A549 (cell line): ENCODE data around the gene CDK19. TPM values are rescaled to one million over a fixed set of nuclear protein-coding genes. Genes with fewer than 3 reads are reported as not detected.
A peak's percentile ranks its signal among the peaks of the same experiment; 100 is the strongest.

Source experiments
- ATAC-seq, 2 experiments: fragments of 200-7000 bp in 1 of 2; fragments of >200 bp in 1 of 2; cut with Nextera tagmentation in 1 of 2; cut with Tn5 transposase in 1 of 2; 3 replicates each; pipeline versions ENCODE4 v1.8.0 to v1.9.1; 2018 to 2020; ENCODE audit warnings: mild to moderate bottlenecking in 1 of 2, moderate library complexity in 1 of 2
- CTCF ChIA-PET: fragments of 300-600 bp; sonication (Branson Sonifier 250); formaldehyde crosslinking; extraction: SDS; loops from one replicate; lab custom pipeline; 2021; ENCODE audit warnings: antibody characterized with exemption, inconsistent platforms; lab: Yijun Ruan, JAX
- POLR2A ChIA-PET: fragments of 350-600 bp; formaldehyde crosslinking; extraction: SDS; loops from one replicate; lab custom pipeline; 2021; ENCODE audit warnings: antibody characterized with exemption, inconsistent platforms; lab: Yijun Ruan, JAX
- DNase-seq, 2 experiments: peaks; one replicate each; pipeline versions ENCODE4 v3.0.0 to v3.0.0-alpha.2; 2011 to 2016; ENCODE audit warnings: low read depth in 1 of 2, low spot score in 1 of 2
- FAIRE-seq: peaks from 2 replicates; lab custom pipeline; 2011; peaks lifted over from hg19 to GRCh38; lab: Jason Lieb, UNC
- H3K27ac ChIP-seq, 2 experiments: fragments of >200 bp; sonication (Bioruptor Twin); formaldehyde crosslinking; 3 replicates each; pipeline ENCODE4 v1.5.1; 2016 to 2017
- H3K4me1 ChIP-seq: fragments of >200 bp; sonication (Bioruptor Twin); formaldehyde crosslinking; 3 replicates; pipeline ENCODE4 v1.6.1; 2016
- H3K4me2 ChIP-seq: fragments of >200 bp; sonication (Bioruptor Twin); formaldehyde crosslinking; 3 replicates; pipeline ENCODE4 v1.6.1; 2016
- H3K4me3 ChIP-seq: fragments of >200 bp; sonication (Bioruptor Twin); formaldehyde crosslinking; 3 replicates; pipeline ENCODE4 v1.5.1; 2016
- H3K9me3 ChIP-seq: fragments of >200 bp; sonication (Bioruptor Twin); formaldehyde crosslinking; 3 replicates; pipeline ENCODE4 v1.6.1; 2016
- CEBPB ChIP-seq, 2 experiments: fragments of >200 bp in 1 of 2; sonication (Bioruptor Twin) in 1 of 2; formaldehyde crosslinking in 1 of 2; IDR thresholded peaks; 2 replicates each; pipeline ENCODE4 v1.6.1; 2012 to 2016
- CHD2 ChIP-seq: fragments of 150-350 bp; IDR thresholded peaks from 2 replicates; pipeline ENCODE4 v1.6.1; 2014; ENCODE audit warnings: low read length; ENCODE audit not compliant: partially characterized antibody
- CTCF ChIP-seq: fragments of >200 bp; sonication (Bioruptor Twin); formaldehyde crosslinking; IDR thresholded peaks from 3 replicates; pipeline ENCODE4 v1.5.1; 2016
- EHF ChIP-seq: fragments of 250-450 bp; sonication (Bioruptor Pico); IDR thresholded peaks from 2 replicates; pipeline ENCODE4 v1.5.0; 2020; ENCODE audit warnings: mild to moderate bottlenecking
- ESRRA ChIP-seq: fragments of 150-350 bp; IDR thresholded peaks from 2 replicates; pipeline ENCODE4 v1.6.1; 2014; ENCODE audit warnings: mild to moderate bottlenecking, low read length, borderline replicate concordance
- FOSL2 ChIP-seq, 2 experiments: fragments of 450-650 bp in 1 of 2; fragments of >200 bp in 1 of 2; sonication (Bioruptor Twin) in 1 of 2; formaldehyde crosslinking; IDR thresholded peaks; 2 replicates each; pipeline versions ENCODE4 v1.5.0 to v1.6.1; 2016 to 2020; ENCODE audit warnings: mild to moderate bottlenecking in 1 of 2, moderate library complexity in 1 of 2
- HDAC2 ChIP-seq: fragments of 200-600 bp; sonication (generic); IDR thresholded peaks from 2 replicates; pipeline ENCODE4 v1.6.1; 2016
- HES2 ChIP-seq: fragments of >200 bp; sonication (Bioruptor Twin); formaldehyde crosslinking; IDR thresholded peaks from 2 replicates; pipeline ENCODE4 v1.6.1; 2016
- HMGXB4 ChIP-seq: fragments of 250-450 bp; sonication (Bioruptor Pico); IDR thresholded peaks from 2 replicates; pipeline ENCODE4 v1.5.0; 2021; ENCODE audit warnings: mild to moderate bottlenecking, moderate library complexity, borderline replicate concordance
- HOXB5 ChIP-seq: fragments of 250-450 bp; sonication (Bioruptor Pico); IDR thresholded peaks from 2 replicates; pipeline ENCODE4 v1.5.0; 2020; ENCODE audit warnings: mild to moderate bottlenecking, moderate library complexity
- JUNB ChIP-seq: fragments of >200 bp; sonication (Bioruptor Twin); formaldehyde crosslinking; IDR thresholded peaks from 2 replicates; pipeline ENCODE4 v1.6.1; 2016
- KDM5A ChIP-seq: fragments of 200-600 bp; sonication (generic); IDR thresholded peaks from 2 replicates; pipeline ENCODE4 v1.6.1; 2016; ENCODE audit warnings: antibody characterized with exemption, mild to moderate bottlenecking
- MAFK ChIP-seq: fragments of 450-650 bp; IDR thresholded peaks from 2 replicates; pipeline ENCODE4 v1.6.1; 2014; ENCODE audit not compliant: partially characterized antibody
- MAX ChIP-seq: IDR thresholded peaks from 2 replicates; pipeline ENCODE4 v1.6.1; 2012
- MAZ ChIP-seq: fragments of 150-350 bp; IDR thresholded peaks from 2 replicates; pipeline ENCODE4 v1.6.1; 2014; ENCODE audit warnings: antibody characterized with exemption, low read depth, low read length, borderline replicate concordance
- NFE2L2 ChIP-seq: fragments of 150-350 bp; conservative IDR thresholded peaks from 2 replicates; pipeline ENCODE4 v1.6.1; 2014; ENCODE audit warnings: low read length
- PBX3 ChIP-seq: IDR thresholded peaks from 2 replicates; pipeline ENCODE4 v1.6.1; 2012
- PHF8 ChIP-seq: fragments of 200-600 bp; sonication (generic); IDR thresholded peaks from 2 replicates; pipeline ENCODE4 v1.6.1; 2016; ENCODE audit warnings: low read depth, mild to moderate bottlenecking, antibody characterized with exemption, moderate library complexity, borderline replicate concordance
- SREBF2 ChIP-seq: fragments of 450-650 bp; IDR thresholded peaks from 2 replicates; pipeline ENCODE4 v1.6.1; 2014; ENCODE audit warnings: mild to moderate bottlenecking, moderate library complexity
- TFCP2L1 ChIP-seq: fragments of 250-450 bp; sonication (Bioruptor Pico); IDR thresholded peaks from 2 replicates; pipeline ENCODE4 v1.5.0; 2021; ENCODE audit warnings: mild to moderate bottlenecking
- TP53 ChIP-seq: fragments of 250-450 bp; sonication (Bioruptor Pico); IDR thresholded peaks from 2 replicates; pipeline ENCODE4 v1.5.0; 2021; ENCODE audit warnings: mild to moderate bottlenecking, moderate library complexity
- USF2 ChIP-seq: fragments of 450-650 bp; IDR thresholded peaks from 2 replicates; pipeline ENCODE4 v1.6.1; 2014; ENCODE audit warnings: antibody characterized with exemption
- WGBS: methylation state at CpG from one replicate; pipeline ENCODE4 v1.1.6; 2017; ENCODE audit errors: missing lambda C conversion rate; 5-methylcytosine and 5-hydroxymethylcytosine counted together
- polyA plus RNA-seq, 4 experiments: library from polyadenylated mRNA; depleted of rRNA in 3 of 4; stranded (reverse); fragments of >200 nt; fragmentation: RNase III in 1 of 4; extraction: RNeasy Plus Mini Kit Qiagen cat#74134 plus additional on column Dnase treatment in 1 of 4; gene quantifications; 2 replicates in 3 of 4; 3 replicates in 1 of 4; pipeline ENCODE4 v1.2.3, GENCODE V29; 2011 to 2017

Gene CDK19
- polyA plus RNA-seq, 2 of the 4 experiments (the other 2 are of a cell fraction): 7.1 to 18.6 TPM

- Histone ChIP-seq H3K4me2 (no peak overlapping the region), H3K27ac (no peak overlapping the region), H3K9me3 (no peaks in the 10 kb centered on the region)
- CTCF ChIA-PET: interaction anchor here (0.6 kb wide), 1 partner anchor 98 kb away, joined by 3 read pairs; no protein-coding TSS in a partner anchor
- ATAC-seq (no peak), DNase-seq (no peak), FAIRE-seq (no peak)
- TF ChIP-seq MAFK: peak; percentile 44
- no peak for TF ChIP-seq HOXB5
- no peak for TF ChIP-seq EHF (CRISPR knock-in tag)
- no peak for TF ChIP-seq PBX3
- TF ChIP-seq, all 56 proteins: peak for 1
- POLR2A ChIA-PET: no interaction called here
- H3K4me3 ChIP-seq: no peak overlapping the region
- peaks cover 6% of the 10 kb centered on the region; the same call in 2 of the 3 replicates for H3K4me1 ChIP-seq
- WGBS: 93% methylated on average over 3 of the region's 3 CpGs
Measured at GRCh38 chr6:110712238-110712637, 103.0 kb downstream of the CDK19 start.

GRCh38 chr6:110710115-110710514 lies 105.2 kb downstream of the CDK19 start:
- POLR2A ChIA-PET: no interaction called here
- no peaks in the 10 kb centered on the region for H3K9me3 ChIP-seq
- H3K4me2 ChIP-seq: no peak overlapping the region
- CTCF ChIA-PET: no interaction called here
- WGBS: 82% methylated on average over 3 of the region's 3 CpGs
- ATAC-seq (no peak), FAIRE-seq (no peak), DNase-seq (no peak)
- H3K4me1 ChIP-seq: peaks cover 6% of the 10 kb centered on the region; the same call in 2 of the 3 replicates
- no peak for TF ChIP-seq PHF8
- no peak for TF ChIP-seq NFE2L2
- no peak overlapping the region for H3K27ac ChIP-seq
- no peak overlapping the region for H3K4me3 ChIP-seq

- ChIA-PET POLR2A (no interaction called here), CTCF (interaction anchor here (1.2 kb wide), 1 partner anchor 181 kb away, joined by 5 read pairs; no protein-coding TSS in a partner anchor)
- ATAC-seq (no peak), FAIRE-seq (no peak), DNase-seq (no peak)
- Histone ChIP-seq H3K4me2 (no peak overlapping the region), H3K9me3 (no peaks in the 10 kb centered on the region), H3K4me3 (no peak overlapping the region), H3K27ac (no peak overlapping the region), H3K4me1 (peaks cover 19% of the 10 kb centered on the region)
- WGBS: 96% methylated on average over 2 of the region's 2 CpGs
- no peak for TF ChIP-seq FOSL2 (IDR thresholded peaks at IDR 0.05)
- peak; percentile 52; the same call in 1 of the 2 replicates for TF ChIP-seq FOSL2 (CRISPR knock-in tag; IDR thresholded peaks at IDR 0.05)
- TF ChIP-seq EHF (CRISPR knock-in tag): no peak
- no peak for TF ChIP-seq USF2
- TF ChIP-seq HES2: no peak
Measured at GRCh38 chr6:110708295-110708950, 106.8 kb downstream of the CDK19 start.

- CTCF ChIA-PET: interaction anchor here (0.6 to 1.4 kb wide), 3 partner anchors 10 to 171 kb away, joined by 3 to 4 read pairs (median 4); no protein-coding TSS in a partner anchor
- FAIRE-seq (no peak), ATAC-seq (no peak), DNase-seq (no peak)
- Histone ChIP-seq H3K4me3 (no peak overlapping the region), H3K27ac (no peak overlapping the region), H3K4me1 (peaks cover 34% of the 10 kb centered on the region), H3K9me3 (no peaks in the 10 kb centered on the region), H3K4me2 (no peak overlapping the region)
- WGBS: 95% methylated on average over 5 of the region's 5 CpGs
- POLR2A ChIA-PET: no interaction called here
- TF ChIP-seq MAZ: no peak
- no peak for TF ChIP-seq HES2
- TF ChIP-seq SREBF2: no peak
- no peak for TF ChIP-seq FOSL2 (IDR thresholded peaks at IDR 0.05)
- TF ChIP-seq FOSL2 (CRISPR knock-in tag; IDR thresholded peaks at IDR 0.05): no peak
- TF ChIP-seq CTCF: no peak
- TF ChIP-seq HDAC2: no peak
- no peak for TF ChIP-seq CEBPB (IDR thresholded peaks at IDR 0.05)
- no peak for TF ChIP-seq MAX
- no peak for TF ChIP-seq TFCP2L1 (CRISPR knock-in tag)
- TF ChIP-seq TP53 (CRISPR knock-in tag): no peak
- TF ChIP-seq KDM5A: no peak
- TF ChIP-seq CHD2: no peak
- no peak for TF ChIP-seq HMGXB4 (CRISPR knock-in tag)
- no peak for TF ChIP-seq JUNB
- no peak for TF ChIP-seq ESRRA
Measured at GRCh38 chr6:110705543-110705942, 109.7 kb downstream of the CDK19 start.
